OCI-LY7 (cell line): ENCODE results near the gene ETNPPL.

ENCODE experiments used
- CTCF ChIP-seq: fragments of 200-600 bp; sonication (generic); conservative IDR thresholded peaks from 2 replicates; pipeline ENCODE4 v1.5.1; 2014; ENCODE audit warnings: mild to moderate bottlenecking, antibody characterized with exemption, low read length, moderate library complexity, mixed read lengths
- EZH2phosphoT487 ChIP-seq: fragments of 200-600 bp; sonication (generic); IDR thresholded peaks from 2 replicates; pipeline ENCODE4 v1.6.1; 2018; ENCODE audit warnings: low read depth, borderline replicate concordance, mild to moderate bottlenecking, mixed run types, antibody characterized with exemption, low read length, moderate library complexity, mixed read lengths

GRCh38 chr4:108693211-108693610 lies 69.6 kb downstream of the ETNPPL start:
- TF ChIP-seq CTCF: no peak
- TF ChIP-seq EZH2phosphoT487: no peak
